H7 (cell line): ENCODE measurements around the gene OSBP2. TPM values are rescaled to one million over a fixed set of nuclear protein-coding genes. Genes with fewer than 3 reads are reported as not detected.

ENCODE experiments used
- DNase-seq: peaks from one replicate; pipeline ENCODE4 v3.0.0; 2012
- H3K27me3 ChIP-seq: 2 replicates; pipeline ENCODE4 v1.6.0; 2011; ENCODE audit warnings: mild to moderate bottlenecking, low read length; ENCODE audit not compliant: control insufficient read depth, insufficient read depth
- H3K36me3 ChIP-seq: replicated peaks from 2 replicates; pipeline ENCODE4 v1.5.1; 2011; ENCODE audit warnings: low read length; ENCODE audit not compliant: control insufficient read depth, insufficient read depth
- H3K4me3 ChIP-seq: 2 replicates; pipeline ENCODE4 v1.5.1; 2011; ENCODE audit warnings: low read depth, mild to moderate bottlenecking, control low read depth, low read length, moderate library complexity; ENCODE audit not compliant: insufficient read depth
- total RNA-seq: library from RNA; depleted of rRNA; stranded (reverse); fragments of >200 nt; shearing (Covaris generic); gene quantifications from 2 replicates; pipeline ENCODE4 v1.2.3, GENCODE V29; 2014; rRNA removed

Gene OSBP2
- total RNA-seq: 3.4 and 4.7 TPM in 2 replicates

GRCh38 chr22:30694640-30695350 lies at the start of gene OSBP2:
Gene OSBP2, plus strand, starts transcription at chr22:30694874. Its CDS starts 36 bp downstream, at chr22:30694910.
- DNase-seq: peak; percentile 91
- peak within 1 kb of the TSS; percentile 76 for H3K4me3 ChIP-seq

GRCh38 chr22:30646518-30647160 lies 48.0 kb upstream of the OSBP2 start:
- no peak overlapping the region for H3K4me3 ChIP-seq
- H3K36me3 ChIP-seq: no peaks in the 10 kb centered on the region
- no peaks in the 10 kb centered on the region for H3K27me3 ChIP-seq
- peak; percentile 45 for DNase-seq

More at GRCh38 chr22:30694640-30695350, at the start of gene OSBP2:
- Histone ChIP-seq H3K27me3 (peaks cover 18% of the 10 kb centered on the region), H3K36me3 (no peaks in the 10 kb centered on the region)

- peak; percentile 16 for DNase-seq
- Histone ChIP-seq H3K27me3 (no peaks in the 10 kb centered on the region), H3K36me3 (no peaks in the 10 kb centered on the region), H3K4me3 (no peak overlapping the region)
Observed at GRCh38 chr22:30647536-30647935, 47.1 kb upstream of the OSBP2 start.

GRCh38 chr22:30648825-30649224 lies 45.8 kb upstream of the OSBP2 start:
- Histone ChIP-seq H3K4me3 (no peak overlapping the region), H3K27me3 (no peaks in the 10 kb centered on the region), H3K36me3 (no peaks in the 10 kb centered on the region)
- DNase-seq: no peak

GRCh38 chr22:30649430-30650007 lies 45.2 kb upstream of the OSBP2 start:
- Histone ChIP-seq H3K4me3 (no peak overlapping the region), H3K36me3 (no peaks in the 10 kb centered on the region), H3K27me3 (no peaks in the 10 kb centered on the region)
- peak; percentile 49 for DNase-seq

GRCh38 chr22:30650508-30651116 lies 44.1 kb upstream of the OSBP2 start:
- H3K4me3 ChIP-seq: no peak overlapping the region
- no peak for DNase-seq
- H3K36me3 ChIP-seq: no peaks in the 10 kb centered on the region
- H3K27me3 ChIP-seq: no peaks in the 10 kb centered on the region

GRCh38 chr22:30652852-30653251 lies 41.8 kb upstream of the OSBP2 start:
- H3K36me3 ChIP-seq: no peaks in the 10 kb centered on the region
- no peak overlapping the region for H3K4me3 ChIP-seq
- DNase-seq: no peak
- no peaks in the 10 kb centered on the region for H3K27me3 ChIP-seq

- DNase-seq: no peak
- no peaks in the 10 kb centered on the region for H3K36me3 ChIP-seq
- no peaks in the 10 kb centered on the region for H3K27me3 ChIP-seq
- H3K4me3 ChIP-seq: no peak overlapping the region
Observed at GRCh38 chr22:30654361-30654760, 40.3 kb upstream of the OSBP2 start.

GRCh38 chr22:30655532-30655931 lies 39.1 kb upstream of the OSBP2 start:
- no peak overlapping the region for H3K4me3 ChIP-seq
- peak; percentile 53 for DNase-seq
- no peaks in the 10 kb centered on the region for H3K27me3 ChIP-seq
- no peaks in the 10 kb centered on the region for H3K36me3 ChIP-seq

- H3K27me3 ChIP-seq: no peaks in the 10 kb centered on the region; the same call in 1 of the 2 replicates
- H3K4me3 ChIP-seq: no peak overlapping the region
- H3K36me3 ChIP-seq: no peaks in the 10 kb centered on the region
- no peak for DNase-seq
Observed at GRCh38 chr22:30662040-30662439, 32.6 kb upstream of the OSBP2 start.

GRCh38 chr22:30664798-30665197 lies 29.9 kb upstream of the OSBP2 start:
- Histone ChIP-seq H3K27me3 (peaks cover 11% of the 10 kb centered on the region), H3K36me3 (no peaks in the 10 kb centered on the region), H3K4me3 (no peak overlapping the region)
- no peak for DNase-seq

GRCh38 chr22:30665266-30665665 lies 29.4 kb upstream of the OSBP2 start:
- DNase-seq: no peak
- peaks cover 11% of the 10 kb centered on the region for H3K27me3 ChIP-seq
- H3K36me3 ChIP-seq: no peaks in the 10 kb centered on the region
- no peak overlapping the region for H3K4me3 ChIP-seq

- H3K4me3 ChIP-seq: no peak overlapping the region
- no peaks in the 10 kb centered on the region for H3K36me3 ChIP-seq
- H3K27me3 ChIP-seq: peaks cover 11% of the 10 kb centered on the region
- DNase-seq: no peak
Observed at GRCh38 chr22:30665786-30666185, 28.9 kb upstream of the OSBP2 start.

- Histone ChIP-seq H3K4me3 (peak overlapping the region; percentile 71), H3K27me3 (peaks cover 11% of the 10 kb centered on the region), H3K36me3 (no peaks in the 10 kb centered on the region)
- DNase-seq: no peak
Observed at GRCh38 chr22:30667107-30667493, 27.6 kb upstream of the OSBP2 start.
